ENCODE data around the gene CDCA7. TPM values are rescaled to one million over a fixed set of nuclear protein-coding genes. Genes with fewer than 3 reads are reported as not detected.

CDCA7 gene
- total RNA-seq, 1 donor from 2014 or later, result 9.9 TPM

DNA sequence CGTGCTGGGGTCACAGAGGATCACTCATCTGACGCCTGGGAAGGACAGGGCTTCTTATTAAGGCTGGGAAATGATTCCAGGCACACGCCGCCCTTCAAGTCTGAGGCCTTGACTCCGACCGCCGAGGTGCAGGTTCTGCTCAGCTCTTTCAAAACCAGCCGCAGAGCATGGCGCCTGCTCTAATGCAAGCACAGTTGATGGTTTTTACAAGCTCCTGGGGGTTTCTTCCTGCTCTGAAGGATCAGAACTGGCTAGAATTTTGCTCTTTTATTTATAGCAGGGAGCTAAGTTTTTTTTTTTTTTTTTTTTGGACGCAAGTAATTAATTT, 32.0 kb downstream of the CDCA7 start:
- H3K27me3 ChIP-seq (ENCODE audit: control insufficient read depth in 3 of 3, insufficient read depth in 3 of 3, low read length in 3 of 3), result peaks cover 0 to 4% (median 0%) of the 10 kb centered on the region in 3 donors
- no peaks in the 10 kb centered on the region for H3K9me3 ChIP-seq (ENCODE audit: control insufficient read depth in 3 of 3, low read length in 3 of 3)
- no peak overlapping the region for H3K27ac ChIP-seq (ENCODE audit: low read depth, low read length)
- no peak overlapping the region for H3K9ac ChIP-seq (ENCODE audit: low read depth in 1 of 3, low read length in 3 of 3)
- H3K4me3 ChIP-seq (ENCODE audit: low read length in 3 of 3), result no peak overlapping the region
- H3K36me3 ChIP-seq (ENCODE audit: control insufficient read depth in 3 of 3, insufficient read depth in 3 of 3, low read length in 3 of 3), result no peaks in the 10 kb centered on the region
- H3K4me1 ChIP-seq (ENCODE audit: control insufficient read depth in 3 of 3, insufficient read depth in 3 of 3, low read length in 3 of 3), result no peaks in the 10 kb centered on the region

DNA sequence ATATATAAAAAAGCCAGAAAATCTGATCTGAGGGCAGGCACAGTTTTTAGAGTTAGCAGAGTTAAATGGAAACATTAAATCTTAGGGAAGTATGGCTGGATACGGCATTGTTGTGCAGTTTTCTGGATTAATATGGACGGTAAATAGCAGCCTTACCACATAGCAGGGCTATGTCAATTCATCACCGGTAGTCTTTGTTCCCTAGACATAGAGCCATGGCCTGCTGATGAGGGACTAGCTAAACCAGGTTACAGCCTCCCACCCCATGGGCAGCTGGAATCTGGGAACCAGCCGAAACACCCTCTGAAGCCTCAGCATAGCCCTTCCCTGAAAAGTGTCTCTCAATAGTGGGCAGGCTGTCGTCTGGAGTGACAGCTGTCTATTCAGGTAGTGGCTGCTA, 32.4 kb downstream of the CDCA7 start:
- Histone ChIP-seq H3K36me3 (ENCODE audit: control insufficient read depth in 3 of 3, insufficient read depth in 3 of 3, low read length in 3 of 3) (no peaks in the 10 kb centered on the region), H3K9ac (ENCODE audit: low read depth in 1 of 3, low read length in 3 of 3) (no peak overlapping the region), H3K4me3 (ENCODE audit: low read length in 3 of 3) (no peak overlapping the region), H3K9me3 (ENCODE audit: control insufficient read depth in 3 of 3, low read length in 3 of 3) (no peaks in the 10 kb centered on the region), H3K27ac (ENCODE audit: low read depth, low read length) (no peak overlapping the region), H3K4me1 (ENCODE audit: control insufficient read depth in 3 of 3, insufficient read depth in 3 of 3, low read length in 3 of 3) (no peaks in the 10 kb centered on the region), H3K27me3 (ENCODE audit: control insufficient read depth in 3 of 3, insufficient read depth in 3 of 3, low read length in 3 of 3) (peaks cover 0 to 4% (median 0%) of the 10 kb centered on the region in 3 donors)

DNA sequence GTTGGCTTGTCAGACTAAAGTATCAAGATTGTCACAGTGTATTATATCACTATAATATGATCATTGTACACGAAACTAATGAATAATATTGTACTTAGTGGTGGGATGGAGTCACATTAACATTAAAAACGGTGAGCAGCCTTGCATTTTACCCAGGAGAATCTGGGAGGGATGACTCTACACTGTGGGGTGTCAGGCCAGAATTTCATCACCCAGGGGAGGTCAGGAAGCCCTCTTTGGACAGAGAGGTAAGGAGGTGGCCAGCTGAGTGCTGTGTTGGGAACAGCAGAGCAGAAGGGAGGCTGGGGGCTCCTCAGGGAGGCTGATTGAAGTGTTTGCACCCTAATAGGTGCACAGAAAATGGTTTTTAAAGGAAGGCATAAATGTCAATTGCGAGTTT, 33.0 kb downstream of the CDCA7 start:
- Histone ChIP-seq H3K9me3 (ENCODE audit: control insufficient read depth in 3 of 3, low read length in 3 of 3) (no peaks in the 10 kb centered on the region), H3K9ac (ENCODE audit: low read depth in 1 of 3, low read length in 3 of 3) (no peak overlapping the region), H3K4me1 (ENCODE audit: control insufficient read depth in 3 of 3, insufficient read depth in 3 of 3, low read length in 3 of 3) (no peaks in the 10 kb centered on the region), H3K27ac (ENCODE audit: low read depth, low read length) (no peak overlapping the region), H3K27me3 (ENCODE audit: control insufficient read depth in 3 of 3, insufficient read depth in 3 of 3, low read length in 3 of 3) (peaks cover 0 to 4% (median 0%) of the 10 kb centered on the region in 3 donors), H3K36me3 (ENCODE audit: control insufficient read depth in 3 of 3, insufficient read depth in 3 of 3, low read length in 3 of 3) (no peaks in the 10 kb centered on the region), H3K4me3 (ENCODE audit: low read length in 3 of 3) (no peak overlapping the region)

DNA sequence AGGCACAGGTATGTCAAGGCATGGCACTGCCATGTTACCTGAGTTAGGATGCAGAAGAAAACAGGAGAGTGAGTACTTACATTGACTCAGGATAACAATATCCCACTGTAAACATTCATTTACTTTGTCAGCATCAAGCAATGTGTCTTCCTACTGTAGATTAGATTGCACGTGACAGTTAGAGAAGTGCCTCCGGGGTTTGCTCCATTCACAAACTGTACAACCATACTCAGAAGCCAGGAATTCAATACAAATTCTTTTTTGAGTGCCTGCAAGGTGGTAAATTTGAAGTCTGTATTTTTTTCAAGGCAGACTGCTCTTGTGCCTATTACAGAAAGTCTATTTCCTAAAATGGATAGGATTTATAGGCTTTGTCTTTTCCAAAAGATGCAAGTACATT, 34.1 kb downstream of the CDCA7 start:
- H3K27me3 ChIP-seq (ENCODE audit: control insufficient read depth in 3 of 3, insufficient read depth in 3 of 3, low read length in 3 of 3), result peaks cover 0 to 4% (median 0%) of the 10 kb centered on the region in 3 donors
- no peak overlapping the region for H3K9ac ChIP-seq (ENCODE audit: low read depth in 1 of 3, low read length in 3 of 3)
- H3K27ac ChIP-seq (ENCODE audit: low read depth, low read length), result no peak overlapping the region
- no peak overlapping the region for H3K4me3 ChIP-seq (ENCODE audit: low read length in 3 of 3)
- no peaks in the 10 kb centered on the region for H3K36me3 ChIP-seq (ENCODE audit: control insufficient read depth in 3 of 3, insufficient read depth in 3 of 3, low read length in 3 of 3)
- H3K4me1 ChIP-seq (ENCODE audit: control insufficient read depth in 3 of 3, insufficient read depth in 3 of 3, low read length in 3 of 3), result no peaks in the 10 kb centered on the region
- H3K9me3 ChIP-seq (ENCODE audit: control insufficient read depth in 3 of 3, low read length in 3 of 3), result no peaks in the 10 kb centered on the region

DNA sequence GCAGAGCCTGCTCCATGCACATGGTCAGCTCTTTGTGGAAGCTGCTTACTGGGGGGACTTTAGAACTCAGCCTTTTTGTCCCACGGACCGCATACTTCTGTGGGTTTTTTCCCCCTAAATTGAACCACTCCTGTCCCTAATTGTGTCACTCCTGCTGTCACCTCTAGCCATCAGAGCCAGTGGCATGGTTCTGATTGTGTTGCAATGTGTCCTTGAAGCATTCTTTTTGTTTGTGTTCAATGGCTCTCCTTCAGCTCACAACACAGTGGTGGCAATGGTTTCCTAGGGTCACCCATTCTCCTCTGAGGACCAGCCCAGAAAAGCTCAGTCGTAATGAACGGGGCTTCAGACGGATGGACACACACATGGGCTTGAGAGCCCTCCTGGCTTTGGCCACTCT, 35.4 kb downstream of the CDCA7 start:
- H3K9ac ChIP-seq (ENCODE audit: low read depth in 1 of 3, low read length in 3 of 3), result no peak overlapping the region
- no peaks in the 10 kb centered on the region for H3K36me3 ChIP-seq (ENCODE audit: control insufficient read depth in 3 of 3, insufficient read depth in 3 of 3, low read length in 3 of 3)
- H3K4me1 ChIP-seq (ENCODE audit: control insufficient read depth in 3 of 3, insufficient read depth in 3 of 3, low read length in 3 of 3), result no peaks in the 10 kb centered on the region
- no peak overlapping the region for H3K27ac ChIP-seq (ENCODE audit: low read depth, low read length)
- peaks cover 0 to 4% (median 0%) of the 10 kb centered on the region in 3 donors for H3K27me3 ChIP-seq (ENCODE audit: control insufficient read depth in 3 of 3, insufficient read depth in 3 of 3, low read length in 3 of 3)
- no peaks in the 10 kb centered on the region for H3K9me3 ChIP-seq (ENCODE audit: control insufficient read depth in 3 of 3, low read length in 3 of 3)
- H3K4me3 ChIP-seq (ENCODE audit: low read length in 3 of 3), result no peak overlapping the region

DNA sequence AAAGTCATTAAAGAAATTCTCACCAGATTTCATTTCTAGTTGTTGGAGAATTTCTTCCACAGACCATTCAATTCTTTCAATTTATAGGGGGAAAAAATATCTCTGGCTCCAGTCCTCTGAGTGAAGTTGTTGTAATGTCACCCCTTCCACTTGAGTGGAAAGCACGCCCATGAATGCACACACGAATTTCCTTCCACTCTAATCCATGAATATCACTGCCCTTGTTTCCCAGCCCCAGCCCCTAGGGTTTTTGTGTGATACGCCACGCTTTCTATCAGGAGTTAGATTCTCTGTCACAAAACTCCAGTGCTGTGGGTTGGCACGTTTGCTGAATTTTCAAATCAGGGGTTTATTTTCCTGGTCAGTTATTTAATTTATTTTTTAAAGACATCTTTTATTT, 38.1 kb downstream of the CDCA7 start:
- H3K4me3 ChIP-seq (ENCODE audit: low read length in 3 of 3), result no peak overlapping the region
- no peak overlapping the region for H3K27ac ChIP-seq (ENCODE audit: low read depth, low read length)
- peaks cover 0 to 6% (median 5%) of the 10 kb centered on the region in 3 donors for H3K27me3 ChIP-seq (ENCODE audit: control insufficient read depth in 3 of 3, insufficient read depth in 3 of 3, low read length in 3 of 3)
- no peaks in the 10 kb centered on the region for H3K4me1 ChIP-seq (ENCODE audit: control insufficient read depth in 3 of 3, insufficient read depth in 3 of 3, low read length in 3 of 3)
- no peaks in the 10 kb centered on the region for H3K36me3 ChIP-seq (ENCODE audit: control insufficient read depth in 3 of 3, insufficient read depth in 3 of 3, low read length in 3 of 3)
- H3K9me3 ChIP-seq (ENCODE audit: control insufficient read depth in 3 of 3, low read length in 3 of 3), result no peaks in the 10 kb centered on the region
- no peak overlapping the region for H3K9ac ChIP-seq (ENCODE audit: low read depth in 1 of 3, low read length in 3 of 3)

DNA sequence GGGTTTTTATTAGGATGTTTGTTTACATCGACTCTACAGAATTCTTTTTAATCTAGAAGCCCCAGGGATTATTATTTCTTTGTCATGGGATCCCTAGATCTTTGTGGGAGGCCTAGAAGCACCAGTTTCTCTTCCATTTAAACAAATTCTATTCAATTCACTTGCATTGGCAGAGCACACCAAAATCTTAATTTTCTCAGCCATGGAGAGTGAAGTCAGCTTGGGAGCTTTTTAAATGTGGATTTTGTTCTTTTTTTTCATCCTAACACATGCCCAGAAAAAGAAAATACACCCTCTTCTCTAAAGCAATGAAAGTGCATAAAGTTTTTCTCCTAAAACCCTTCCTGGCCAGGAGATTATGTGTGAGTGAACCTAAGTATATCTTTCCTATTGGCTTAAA, 38.5 kb downstream of the CDCA7 start:
- H3K27ac ChIP-seq (ENCODE audit: low read depth, low read length), result no peak overlapping the region
- peaks cover 0 to 6% (median 5%) of the 10 kb centered on the region in 3 donors for H3K27me3 ChIP-seq (ENCODE audit: control insufficient read depth in 3 of 3, insufficient read depth in 3 of 3, low read length in 3 of 3)
- no peaks in the 10 kb centered on the region for H3K4me1 ChIP-seq (ENCODE audit: control insufficient read depth in 3 of 3, insufficient read depth in 3 of 3, low read length in 3 of 3)
- no peaks in the 10 kb centered on the region for H3K36me3 ChIP-seq (ENCODE audit: control insufficient read depth in 3 of 3, insufficient read depth in 3 of 3, low read length in 3 of 3)
- no peak overlapping the region for H3K9ac ChIP-seq (ENCODE audit: low read depth in 1 of 3, low read length in 3 of 3)
- H3K9me3 ChIP-seq (ENCODE audit: control insufficient read depth in 3 of 3, low read length in 3 of 3), result no peaks in the 10 kb centered on the region
- no peak overlapping the region for H3K4me3 ChIP-seq (ENCODE audit: low read length in 3 of 3)

DNA sequence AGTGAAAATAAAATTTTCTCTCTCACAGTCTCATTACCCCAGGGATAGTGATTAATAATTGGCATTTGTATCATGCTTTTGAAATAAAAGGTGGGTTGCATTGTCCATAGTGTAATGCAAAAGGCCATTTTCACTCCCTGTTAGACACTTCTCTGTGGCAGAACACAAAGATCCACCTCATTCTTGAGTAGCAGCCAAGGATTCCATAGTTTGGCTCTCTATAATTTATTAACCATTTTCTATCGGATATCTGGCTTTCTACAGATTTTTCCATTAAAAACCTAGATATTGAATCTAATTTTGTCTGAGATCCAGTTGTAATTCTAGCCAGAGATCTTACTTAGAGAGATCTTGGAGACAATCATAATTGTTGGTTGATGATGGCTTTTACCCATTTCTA, 39.0 kb downstream of the CDCA7 start:
- Histone ChIP-seq H3K4me1 (ENCODE audit: control insufficient read depth in 3 of 3, insufficient read depth in 3 of 3, low read length in 3 of 3) (no peaks in the 10 kb centered on the region), H3K4me3 (ENCODE audit: low read length in 3 of 3) (no peak overlapping the region), H3K9ac (ENCODE audit: low read depth in 1 of 3, low read length in 3 of 3) (no peak overlapping the region), H3K27me3 (ENCODE audit: control insufficient read depth in 3 of 3, insufficient read depth in 3 of 3, low read length in 3 of 3) (peaks cover 0 to 6% (median 5%) of the 10 kb centered on the region in 3 donors), H3K27ac (ENCODE audit: low read depth, low read length) (no peak overlapping the region), H3K36me3 (ENCODE audit: control insufficient read depth in 3 of 3, insufficient read depth in 3 of 3, low read length in 3 of 3) (no peaks in the 10 kb centered on the region), H3K9me3 (ENCODE audit: control insufficient read depth in 3 of 3, low read length in 3 of 3) (no peaks in the 10 kb centered on the region)

DNA sequence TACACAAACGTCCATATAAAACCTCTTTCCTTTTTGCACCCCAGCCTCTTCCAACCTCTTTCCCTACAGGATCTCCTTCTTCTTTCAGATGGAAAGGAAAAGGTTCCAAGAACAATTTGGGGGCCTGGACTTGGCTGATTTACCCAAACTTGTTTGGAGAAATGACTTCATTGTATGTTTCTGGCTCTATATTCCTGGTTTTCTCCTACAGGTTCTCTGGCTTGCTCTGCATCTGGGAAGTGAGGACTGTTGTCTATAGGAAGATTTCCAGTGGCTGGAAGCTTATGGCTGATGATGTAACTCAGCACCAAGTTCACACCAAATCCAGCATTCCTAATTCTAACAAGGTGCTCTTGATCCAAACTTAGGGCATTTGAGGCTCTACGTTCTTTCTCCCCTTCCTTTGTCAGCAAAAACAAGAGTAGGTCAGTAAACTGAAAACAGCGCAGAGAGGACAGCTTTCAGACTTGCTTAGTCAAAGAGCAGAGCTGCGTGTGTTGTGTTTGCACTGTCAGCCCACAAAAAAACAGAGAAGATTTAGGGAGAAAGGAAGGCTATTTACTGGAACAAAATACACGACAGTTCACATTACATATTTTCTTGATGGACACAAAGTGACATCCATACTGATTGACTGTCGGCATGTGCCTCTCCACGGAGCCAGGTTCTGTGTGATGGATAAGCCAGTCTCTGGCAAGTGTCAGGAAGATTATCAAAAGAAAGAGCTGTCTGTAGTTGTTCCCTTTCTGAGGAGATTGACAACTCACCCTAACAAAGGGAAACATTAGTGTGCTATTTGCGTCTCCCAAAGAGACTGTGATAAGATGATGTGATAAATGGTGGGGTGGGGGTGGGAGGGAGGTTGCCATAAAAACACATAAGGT, 39.7 kb downstream of the CDCA7 start:
- Histone ChIP-seq H3K27ac (ENCODE audit: low read depth, low read length) (no peak overlapping the region), H3K9ac (ENCODE audit: low read depth in 1 of 3, low read length in 3 of 3) (no peak overlapping the region), H3K36me3 (ENCODE audit: control insufficient read depth in 3 of 3, insufficient read depth in 3 of 3, low read length in 3 of 3) (no peaks in the 10 kb centered on the region), H3K4me1 (ENCODE audit: control insufficient read depth in 3 of 3, insufficient read depth in 3 of 3, low read length in 3 of 3) (no peaks in the 10 kb centered on the region), H3K9me3 (ENCODE audit: control insufficient read depth in 3 of 3, low read length in 3 of 3) (no peaks in the 10 kb centered on the region), H3K4me3 (ENCODE audit: low read length in 3 of 3) (no peak overlapping the region), H3K27me3 (ENCODE audit: control insufficient read depth in 3 of 3, insufficient read depth in 3 of 3, low read length in 3 of 3) (peaks cover 0 to 10% (median 8%) of the 10 kb centered on the region in 3 donors)

DNA sequence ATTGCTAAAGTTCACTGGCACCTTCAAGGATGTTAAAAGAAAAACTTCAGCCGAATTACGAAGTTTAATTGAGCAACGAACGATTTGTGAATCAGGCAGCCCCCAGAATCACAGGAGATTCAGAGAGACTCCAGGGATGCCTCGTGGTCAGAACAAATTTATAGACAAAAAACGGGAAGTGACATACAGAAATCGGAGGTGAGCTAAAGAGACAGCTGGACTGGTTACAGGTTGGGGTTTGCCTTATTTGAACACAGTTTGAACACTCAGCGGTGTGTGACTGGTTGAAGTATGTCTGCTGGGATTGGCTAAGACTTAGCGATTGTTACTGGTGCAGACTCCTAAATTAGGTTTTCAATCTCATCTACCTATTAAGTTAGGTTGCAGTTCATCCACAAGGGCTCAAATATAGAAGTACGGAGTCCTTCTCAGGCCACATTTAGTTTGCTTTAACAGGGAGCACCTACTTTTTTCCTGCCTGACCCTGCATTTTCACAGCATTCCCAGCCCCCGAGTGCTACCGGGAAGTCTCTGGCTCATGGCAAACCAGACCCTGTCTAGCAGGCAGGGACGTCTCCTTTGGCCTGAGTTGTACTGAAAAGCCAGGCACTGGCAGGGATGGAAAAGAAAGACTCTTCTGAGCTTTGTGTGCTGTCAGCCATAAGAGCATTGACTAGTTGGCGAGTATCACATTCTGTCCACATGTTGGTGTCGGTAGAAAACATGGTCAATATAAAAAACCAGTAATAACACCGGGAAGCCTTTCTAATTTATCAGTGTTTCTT, 41.1 kb downstream of the CDCA7 start:
- no peaks in the 10 kb centered on the region for H3K4me1 ChIP-seq (ENCODE audit: control insufficient read depth in 3 of 3, insufficient read depth in 3 of 3, low read length in 3 of 3)
- H3K36me3 ChIP-seq (ENCODE audit: control insufficient read depth in 3 of 3, insufficient read depth in 3 of 3, low read length in 3 of 3), result no peaks in the 10 kb centered on the region
- no peak overlapping the region for H3K27ac ChIP-seq (ENCODE audit: low read depth, low read length)
- H3K9ac ChIP-seq (ENCODE audit: low read depth in 1 of 3, low read length in 3 of 3), result no peak overlapping the region
- no peaks in the 10 kb centered on the region for H3K9me3 ChIP-seq (ENCODE audit: control insufficient read depth in 3 of 3, low read length in 3 of 3)
- no peak overlapping the region for H3K4me3 ChIP-seq (ENCODE audit: low read length in 3 of 3)
- H3K27me3 ChIP-seq (ENCODE audit: control insufficient read depth in 3 of 3, insufficient read depth in 3 of 3, low read length in 3 of 3), result peaks cover 4 to 15% (median 7%) of the 10 kb centered on the region in 3 donors

All from skeletal muscle tissue (tissue), 4 donors.